ENCODE data around the gene GNPTAB. TPM values are rescaled to one million over a fixed set of nuclear protein-coding genes. Genes with fewer than 3 reads are reported as not detected.

GNPTAB gene
- total and polyA plus RNA-seq, 2 of the 13 experiments (the other 11 are each of a cell fraction or from before 2014, with no cell fraction given), result 13.6 to 19.4 TPM

- TF ChIP-seq ZBTB40 (IDR thresholded peaks at IDR 0.05) (no peak), ZBTB40 (CRISPR knock-in tag; IDR thresholded peaks at IDR 0.05) (no peak; the same call in 1 of the 2 replicates), CREB3 (CRISPR knock-in tag; IDR thresholded peaks at IDR 0.05) (peak; percentile 65; the same call in 1 of the 2 replicates), UBTF (CRISPR knock-in tag; IDR thresholded peaks at IDR 0.05) (peak; percentile 69), HNF1A (IDR thresholded peaks at IDR 0.05; ENCODE audit: low read depth) (0 out of 2 replicates have a peak, but pooled peaks have one; percentile 1), HNF1A (CRISPR knock-in tag; IDR thresholded peaks at IDR 0.05; ENCODE audit: borderline replicate concordance) (no peak)
- TF ChIP-seq, protein P1, sequence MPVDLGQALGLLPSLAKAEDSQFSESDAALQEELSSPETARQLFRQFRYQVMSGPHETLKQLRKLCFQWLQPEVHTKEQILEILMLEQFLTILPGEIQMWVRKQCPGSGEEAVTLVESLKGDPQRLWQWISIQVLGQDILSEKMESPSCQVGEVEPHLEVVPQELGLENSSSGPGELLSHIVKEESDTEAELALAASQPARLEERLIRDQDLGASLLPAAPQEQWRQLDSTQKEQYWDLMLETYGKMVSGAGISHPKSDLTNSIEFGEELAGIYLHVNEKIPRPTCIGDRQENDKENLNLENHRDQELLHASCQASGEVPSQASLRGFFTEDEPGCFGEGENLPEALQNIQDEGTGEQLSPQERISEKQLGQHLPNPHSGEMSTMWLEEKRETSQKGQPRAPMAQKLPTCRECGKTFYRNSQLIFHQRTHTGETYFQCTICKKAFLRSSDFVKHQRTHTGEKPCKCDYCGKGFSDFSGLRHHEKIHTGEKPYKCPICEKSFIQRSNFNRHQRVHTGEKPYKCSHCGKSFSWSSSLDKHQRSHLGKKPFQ (CRISPR knock-in tag; IDR thresholded peaks at IDR 0.05; ENCODE audit: insufficient replicate concordance), result peak; percentile 41
Observed at GRCh38 chr12:101697197-101697929, 133.4 kb downstream of the GNPTAB start, which contains the start of gene CHPT1 (continued).
